OCI-M2 (cell line): ENCODE results near the gene ZNF587B.
"Not testable (repeated sequence)": the region's sequence is repeated elsewhere in the genome, so short reads cannot be mapped to it uniquely, and the experiment has no call there.

Experiments used
- DNase-seq: peaks from one replicate; lab custom pipeline; 2025; ENCODE audit not compliant: unreplicated experiment; lab: John Stamatoyannopoulos, UW

The ZNF587B gene

GRCh38 chr19:57869655-57870054, 39.6 kb downstream of the ZNF587B start:
- not testable (repeated sequence) for DNase-seq

GRCh38 chr19:57870225-57870624, 40.1 kb downstream of the ZNF587B start:
- no peak for DNase-seq

GRCh38 chr19:57872450-57872849, 42.4 kb downstream of the ZNF587B start:
- no peak for DNase-seq

GRCh38 chr19:57873883-57874799, 44.0 kb downstream of the ZNF587B start:
- not testable (repeated sequence) for DNase-seq

GRCh38 chr19:57886046-57886445, 55.9 kb downstream of the ZNF587B start:
- no peak for DNase-seq

GRCh38 chr19:57887195-57887941, 57.3 kb downstream of the ZNF587B start:
- DNase-seq: no peak

- no peak for DNase-seq
Observed at GRCh38 chr19:57888107-57888559, 58.0 kb downstream of the ZNF587B start.

- peak; percentile 76 for DNase-seq
Observed at GRCh38 chr19:57888560-57889231, 58.6 kb downstream of the ZNF587B start, which contains the start of gene ZNF814. ZNF814 (minus strand) TSS chr19:57889037; CDS start chr19:57888802, 235 bp downstream.

GRCh38 chr19:57890706-57891105, 60.6 kb downstream of the ZNF587B start:
- DNase-seq: not testable (repeated sequence)
